Fibroblast of the conjunctiva (primary cell): ENCODE data around the gene ACP1.

Experiments used
- DNase-seq: peaks from one replicate; pipeline ENCODE4 v3.0.0-alpha.2; 2010; ENCODE audit warnings: low read depth

The ACP1 gene

DNA sequence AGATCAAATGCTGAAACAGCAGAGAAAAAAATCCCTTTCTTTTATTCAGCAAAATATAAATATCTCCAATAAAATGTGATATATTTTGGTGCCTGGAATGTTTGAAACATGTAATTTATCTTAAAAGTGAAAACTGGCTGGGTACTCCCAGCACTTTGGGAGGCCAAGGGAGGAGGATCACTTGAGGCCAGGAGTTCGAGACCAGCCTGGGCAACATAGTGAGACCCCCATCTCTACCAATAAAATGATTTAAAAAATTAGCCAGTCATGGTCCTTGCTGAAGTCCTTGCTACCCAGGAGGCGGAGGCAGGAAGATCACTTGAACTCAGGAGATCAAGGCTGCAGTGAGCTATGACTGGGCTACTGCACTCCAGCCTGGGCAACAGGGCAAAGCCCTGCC lies 9.6 kb upstream of the ACP1 start:
- no peak for DNase-seq

DNA sequence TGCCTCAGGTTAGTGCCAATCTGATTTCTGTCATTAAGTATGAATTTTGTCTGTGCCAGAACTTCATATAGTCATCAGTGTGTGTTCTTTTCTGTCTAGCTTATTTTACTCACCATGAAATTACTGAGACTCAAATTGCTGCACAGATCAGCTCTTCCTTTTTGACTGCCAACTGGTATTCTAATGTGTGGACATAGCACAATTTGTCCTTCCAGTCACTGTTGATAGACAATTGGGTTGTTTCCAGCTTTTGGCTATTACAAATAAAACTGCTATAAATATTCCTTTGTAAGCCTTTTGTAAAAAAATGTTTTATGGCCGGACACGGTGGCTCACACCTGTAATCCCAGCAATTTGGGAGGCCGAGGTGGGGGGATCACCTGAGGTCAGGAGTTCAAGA lies 8.7 kb upstream of the ACP1 start:
- no peak for DNase-seq

DNA sequence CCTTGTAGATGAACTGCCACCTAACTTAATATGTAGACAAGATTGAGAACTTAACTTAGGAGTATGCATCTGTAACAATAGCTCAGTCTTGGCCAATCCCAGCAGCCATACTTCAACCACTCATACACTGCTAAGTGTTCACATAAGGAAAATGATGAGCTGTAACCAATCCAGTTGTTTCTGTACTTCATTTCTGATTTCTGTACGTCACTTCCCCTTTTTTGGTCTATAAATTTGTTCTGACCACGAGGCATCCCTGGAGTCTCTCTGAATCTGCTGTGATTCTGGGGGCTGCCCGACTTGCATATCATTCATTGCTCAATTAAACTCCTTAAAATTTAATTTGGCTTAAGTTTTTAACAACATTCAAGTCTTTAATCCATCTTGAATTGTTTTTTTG lies 7.3 kb upstream of the ACP1 start:
- DNase-seq = no peak

DNA sequence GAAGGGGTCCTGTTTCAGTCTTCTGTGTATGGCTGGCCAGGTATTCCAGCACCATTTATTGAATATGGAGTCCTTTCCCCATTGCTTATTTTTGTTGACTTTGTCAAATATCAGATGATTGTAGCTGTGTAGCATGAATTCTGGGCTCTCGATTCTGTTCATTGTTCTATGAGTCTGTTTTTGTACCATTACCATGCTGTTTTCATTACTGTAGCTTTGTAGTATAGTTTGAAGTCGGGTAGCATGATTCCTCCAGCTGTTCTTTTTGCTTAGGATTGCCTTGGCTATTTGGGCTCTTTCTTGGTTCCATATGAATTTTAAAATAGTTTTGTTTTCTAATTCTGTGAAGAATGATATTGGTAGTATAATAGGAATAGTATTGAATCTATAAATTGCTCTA lies 6.9 kb upstream of the ACP1 start:
- DNase-seq = no peak

DNA sequence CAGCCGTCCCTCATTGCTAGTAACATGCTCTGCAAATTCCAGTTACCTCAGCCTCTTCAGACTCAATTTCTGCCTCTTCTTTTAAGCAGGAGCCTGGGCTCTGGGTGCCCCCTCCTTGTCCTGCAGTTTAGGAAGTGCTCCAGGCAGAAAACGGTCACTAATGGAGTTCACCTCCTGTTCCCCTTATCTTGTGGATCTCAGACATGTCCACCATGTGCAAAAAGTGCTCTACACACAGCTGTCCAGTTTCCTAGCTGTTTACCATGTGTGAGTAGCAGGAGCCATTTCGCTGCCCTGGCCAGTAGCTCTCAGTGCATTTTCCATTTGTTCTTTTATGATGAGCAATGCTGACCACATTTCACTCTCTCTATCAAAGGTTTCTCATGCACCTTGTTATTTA lies 5.8 kb upstream of the ACP1 start:
- no peak for DNase-seq

DNA sequence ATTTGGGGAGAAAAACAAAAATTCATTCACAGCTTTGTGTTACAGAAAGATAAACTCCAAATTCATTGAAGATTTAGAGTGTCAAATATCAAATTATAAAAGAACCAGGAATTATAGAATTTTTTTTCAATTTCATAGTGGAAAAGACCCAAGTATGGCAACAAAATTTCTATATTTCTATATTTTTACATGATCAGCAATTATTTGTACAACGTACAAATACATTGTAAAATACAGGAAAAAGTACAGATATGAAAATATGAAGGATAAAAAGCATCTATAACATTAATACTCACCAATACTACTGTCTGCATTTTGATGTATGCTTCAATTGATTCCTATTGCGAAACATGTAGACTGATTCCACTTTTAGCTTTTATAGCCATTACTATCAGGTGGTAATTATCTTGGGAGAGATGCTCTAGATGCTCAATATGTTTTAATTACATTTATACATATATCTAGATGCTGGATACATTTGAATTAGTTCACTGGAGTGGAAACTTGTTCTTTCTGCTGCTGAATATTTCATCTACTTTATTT lies 4.9 kb upstream of the ACP1 start:
- DNase-seq = no peak

DNA sequence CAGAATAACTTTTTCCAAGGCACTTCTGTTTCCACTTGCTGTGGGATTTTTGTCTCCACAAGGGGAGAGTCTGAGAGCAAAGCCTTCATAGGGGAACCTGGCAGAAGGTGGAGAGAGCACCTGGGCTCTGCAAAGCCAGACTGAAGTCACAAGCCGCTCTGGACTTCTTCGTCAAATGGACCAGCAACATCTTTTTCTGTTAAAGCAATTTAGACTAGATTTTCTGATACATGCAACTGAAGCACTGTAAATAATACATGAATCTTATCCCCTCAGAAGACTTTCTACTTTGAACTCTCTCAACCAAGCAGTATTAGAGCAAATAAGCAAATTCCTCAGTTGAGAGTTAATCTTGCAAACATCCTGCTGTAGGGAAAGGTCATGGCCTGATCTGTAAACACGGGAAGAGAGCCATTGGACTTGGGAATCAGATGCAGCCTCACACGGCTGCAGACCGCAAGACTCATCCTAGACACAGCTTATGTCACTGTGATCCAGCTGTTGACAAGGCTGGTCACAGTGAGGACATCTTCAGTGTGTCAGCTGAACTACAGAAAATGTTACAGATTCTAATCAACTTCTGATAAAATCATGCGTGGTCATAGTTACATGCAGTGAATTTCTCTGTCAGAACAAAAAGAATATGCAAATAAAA lies 4.1 kb upstream of the ACP1 start:
- DNase-seq = no peak

DNA sequence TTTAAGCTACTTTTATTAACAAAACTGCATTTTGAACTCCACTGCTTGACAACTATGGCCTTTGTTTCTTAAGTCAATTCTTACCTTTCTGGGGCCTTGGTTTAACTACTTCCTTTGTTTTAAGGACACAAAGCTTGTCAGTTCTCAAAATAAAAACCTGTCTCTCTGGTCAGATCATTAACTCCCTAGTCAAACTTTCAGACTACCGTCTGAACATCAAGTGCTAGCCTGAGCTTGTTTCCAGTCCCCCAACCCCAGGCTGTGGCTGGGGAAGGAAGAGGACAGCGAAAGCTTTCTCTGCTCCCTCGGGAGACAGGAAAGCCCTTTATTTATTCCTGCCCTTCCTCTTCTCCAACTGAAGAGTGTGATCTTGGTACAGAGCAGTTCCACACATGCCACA lies 2.6 kb upstream of the ACP1 start:
- DNase-seq = no peak

DNA sequence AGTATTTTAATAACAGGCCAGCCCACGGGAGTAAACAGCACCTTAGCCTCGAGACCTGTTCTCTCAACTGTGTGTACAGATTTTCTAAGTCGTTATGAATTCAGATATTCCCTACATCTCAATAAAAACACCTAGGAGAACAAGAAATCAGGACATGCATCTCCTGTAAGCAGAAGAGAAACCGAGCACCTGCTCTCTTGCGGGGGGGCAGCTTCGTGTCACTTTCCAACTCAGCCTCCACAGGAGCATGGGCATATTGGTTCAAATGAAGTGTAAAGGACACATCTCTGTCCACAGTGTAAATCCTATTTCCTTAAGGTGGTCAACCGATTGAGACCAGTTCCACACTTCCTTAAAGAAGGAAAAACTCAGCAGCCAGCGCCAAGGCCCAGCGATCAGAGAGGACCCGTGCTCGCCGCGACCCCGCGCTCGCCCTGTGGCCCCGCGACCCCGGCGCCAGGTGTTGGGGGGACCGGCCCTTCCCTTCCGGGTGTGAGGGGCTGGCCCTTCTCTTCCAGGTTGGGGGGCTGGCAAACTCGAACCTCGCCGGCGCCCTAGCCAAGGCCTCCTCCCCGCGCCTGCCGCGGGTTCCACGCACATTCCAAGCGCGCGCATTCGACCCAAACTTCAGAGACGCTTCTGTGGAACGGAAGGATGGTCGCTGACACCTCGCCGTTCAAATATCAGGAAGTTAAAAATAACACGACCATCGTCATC lies 1.6 kb upstream of the ACP1 start:
- no peak for DNase-seq

DNA sequence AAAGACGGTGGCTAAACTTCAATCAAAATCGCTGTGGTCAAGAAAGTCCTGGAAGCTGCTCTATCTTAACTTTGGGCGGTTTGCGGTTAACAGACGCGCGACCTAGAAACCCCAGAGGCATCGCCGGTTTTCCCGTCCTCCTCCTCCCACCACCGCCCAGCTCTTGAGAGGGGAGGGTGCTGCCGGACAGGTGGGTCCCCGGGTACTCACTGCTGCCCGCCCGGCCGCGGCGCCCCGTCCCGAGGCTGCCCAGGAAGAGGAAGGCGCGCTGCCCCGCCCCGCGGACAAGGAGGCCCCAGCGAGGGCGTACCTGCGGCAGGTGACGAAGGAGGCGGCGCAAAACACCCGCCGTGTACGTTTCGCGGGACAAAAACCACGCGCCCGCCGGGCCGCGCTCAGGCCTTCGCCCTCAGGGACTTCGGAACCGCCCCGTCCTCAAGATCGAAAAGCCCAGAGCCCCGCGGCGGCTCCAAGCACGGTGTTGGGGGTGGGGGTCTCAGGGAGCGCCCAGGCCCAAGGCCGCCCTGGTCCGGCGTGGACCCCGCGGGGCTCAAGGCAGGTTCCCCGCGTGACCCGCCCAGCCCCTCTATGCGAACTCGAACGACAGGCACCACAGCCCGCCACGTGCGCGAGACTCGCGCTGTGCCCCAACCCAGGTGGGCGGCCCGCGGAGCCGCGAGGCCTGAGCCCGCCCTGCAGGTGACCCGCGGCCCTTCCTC lies 814 bp upstream of the ACP1 start, which contains the start of gene SH3YL1:
Gene SH3YL1 (minus strand): TSS at position 259 of the 719 bp plus-strand sequence. CDS start 48 bp downstream, at position 211.
- DNase-seq = no peak

DNA sequence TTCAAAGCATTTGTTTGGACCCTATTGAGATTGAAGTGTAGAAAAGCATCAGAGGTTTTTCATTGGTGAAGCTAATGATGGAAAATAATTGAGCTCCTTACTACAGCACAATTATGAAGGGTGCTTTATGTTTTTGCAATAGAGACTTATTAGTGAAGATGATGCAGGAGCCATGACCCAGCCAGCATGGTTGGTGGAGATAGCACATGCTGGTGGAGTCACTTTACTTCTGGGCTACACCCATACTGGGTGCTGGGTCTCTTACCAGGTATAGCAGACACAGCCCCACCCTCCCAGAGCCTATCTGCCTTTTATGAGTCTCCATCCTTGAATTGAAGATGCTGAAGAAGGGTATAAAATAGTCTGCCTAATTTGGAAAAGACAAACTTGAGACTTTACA lies 3.6 kb downstream of the ACP1 start:
- DNase-seq = no peak

DNA sequence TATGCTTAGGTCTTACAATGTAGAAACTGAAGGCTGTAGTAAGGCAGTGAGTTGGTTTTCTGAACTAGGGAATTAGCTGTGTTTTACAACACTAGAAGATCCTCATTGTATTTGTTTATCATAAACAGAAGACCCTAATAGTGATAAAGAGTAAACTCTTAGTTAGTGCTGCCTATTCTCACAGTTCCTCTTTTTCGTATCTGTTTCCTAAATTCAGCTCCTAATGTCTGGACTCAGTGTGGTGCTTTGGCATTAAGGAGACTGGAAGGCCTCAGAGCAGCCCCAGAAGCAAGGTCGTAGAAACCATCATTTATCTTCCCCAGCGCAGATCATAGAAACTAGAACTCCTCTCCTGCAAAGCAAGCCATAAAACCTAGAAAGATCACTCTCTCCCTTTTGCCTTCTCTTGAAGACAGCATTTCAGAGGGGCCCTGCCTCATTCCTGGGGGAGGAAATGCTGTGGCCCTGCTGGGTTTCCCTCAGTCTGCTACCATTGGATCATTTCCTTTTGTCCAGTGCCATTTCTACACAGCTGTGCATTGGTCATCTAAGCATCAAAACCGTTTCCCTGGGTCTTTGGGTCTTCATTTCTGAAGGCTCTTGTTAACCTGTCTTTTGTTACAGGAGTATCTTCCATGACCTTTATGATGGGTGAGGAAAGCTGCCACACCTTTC lies 4.7 kb downstream of the ACP1 start:
- no peak for DNase-seq

DNA sequence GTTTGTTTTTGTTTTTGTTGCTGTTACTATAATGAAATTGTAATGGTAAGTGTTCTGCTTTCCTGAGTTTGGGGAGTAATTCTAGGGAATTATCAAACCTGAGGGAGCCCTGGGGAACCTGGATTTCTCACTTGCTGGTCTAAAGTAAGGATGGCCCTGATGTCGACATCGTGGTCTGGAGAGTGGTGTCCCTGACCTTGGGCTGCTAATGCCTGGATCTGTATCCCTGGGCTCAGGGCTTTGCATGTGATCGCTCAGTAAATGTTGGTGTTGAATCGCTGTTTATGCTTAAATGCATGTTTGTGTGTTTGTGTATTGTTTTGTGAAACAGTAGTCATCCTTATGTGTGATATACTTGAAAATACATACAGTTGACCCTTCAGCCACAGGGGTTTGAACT lies 6.1 kb downstream of the ACP1 start:
- DNase-seq = no peak

DNA sequence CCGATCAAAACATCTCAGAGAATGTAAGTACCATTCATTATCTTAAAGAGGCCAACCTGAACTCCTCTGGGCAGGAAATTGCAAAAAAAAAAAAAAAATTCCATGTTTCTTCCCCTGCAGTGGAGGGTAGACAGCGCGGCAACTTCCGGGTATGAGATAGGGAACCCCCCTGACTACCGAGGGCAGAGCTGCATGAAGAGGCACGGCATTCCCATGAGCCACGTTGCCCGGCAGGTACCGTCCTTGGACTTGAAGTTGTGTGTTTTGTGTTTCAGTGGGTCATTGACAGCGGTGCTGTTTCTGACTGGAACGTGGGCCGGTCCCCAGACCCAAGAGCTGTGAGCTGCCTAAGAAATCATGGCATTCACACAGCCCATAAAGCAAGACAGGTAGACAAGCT lies 7.2 kb downstream of the ACP1 start:
- DNase-seq = no peak

DNA sequence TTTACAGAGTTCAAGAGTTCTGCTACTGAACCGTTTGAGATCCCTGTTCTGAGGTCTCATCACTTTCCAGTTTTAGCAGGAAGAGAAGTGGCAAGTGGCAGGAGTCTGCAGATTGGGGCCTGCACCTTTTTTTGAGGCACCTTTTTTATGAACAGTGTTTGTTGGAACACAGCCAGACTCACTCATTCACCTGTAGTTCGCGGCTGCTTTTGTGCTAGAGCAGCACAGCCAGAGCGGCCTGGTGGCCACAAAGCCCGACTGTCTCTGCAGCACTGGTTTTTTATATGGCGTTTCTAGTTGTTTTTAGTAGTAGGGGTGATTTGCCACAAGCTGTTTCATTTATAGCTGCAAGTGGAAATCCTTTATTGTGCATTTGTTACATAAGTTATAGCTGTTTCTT lies 8.6 kb downstream of the ACP1 start:
- DNase-seq = no peak

DNA sequence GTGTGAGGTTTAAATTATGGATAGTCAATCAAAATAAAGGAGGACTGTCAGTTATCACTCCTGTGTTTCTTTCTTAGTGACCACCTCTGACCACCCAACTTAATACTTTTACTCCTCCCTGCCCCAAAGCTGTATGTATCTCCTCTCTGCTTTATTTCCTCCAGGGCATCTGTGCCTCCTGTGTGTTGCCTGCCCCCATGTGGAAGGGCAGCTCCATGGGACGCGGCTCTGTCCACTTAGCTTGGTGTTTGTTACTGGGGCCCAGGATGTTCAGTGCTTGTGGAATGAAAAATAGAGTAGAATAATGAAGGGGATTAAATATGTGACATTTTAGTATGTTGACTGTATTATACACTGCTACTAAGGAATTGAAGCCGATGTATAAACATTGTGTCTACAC lies 9.8 kb downstream of the ACP1 start:
- DNase-seq = no peak

DNA sequence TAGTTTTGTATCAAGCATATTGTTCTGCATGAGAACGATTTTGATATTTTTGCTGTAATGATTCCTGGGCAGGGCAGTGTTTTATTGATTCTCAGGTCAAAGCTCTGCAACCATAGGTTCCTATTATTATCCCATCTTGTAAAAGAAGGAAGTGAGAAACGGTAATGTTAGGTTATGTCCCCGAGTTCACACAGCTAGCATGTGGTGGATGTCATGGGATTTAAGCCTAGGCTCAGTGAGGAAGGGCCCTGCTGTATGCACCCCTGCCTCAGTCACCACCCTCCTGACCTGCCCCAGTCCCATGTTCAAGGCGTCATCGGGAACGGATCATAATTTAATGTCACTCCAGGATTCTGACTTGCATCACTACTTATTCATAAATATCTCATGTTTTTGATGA lies 10.7 kb downstream of the ACP1 start:
- DNase-seq = no peak

DNA sequence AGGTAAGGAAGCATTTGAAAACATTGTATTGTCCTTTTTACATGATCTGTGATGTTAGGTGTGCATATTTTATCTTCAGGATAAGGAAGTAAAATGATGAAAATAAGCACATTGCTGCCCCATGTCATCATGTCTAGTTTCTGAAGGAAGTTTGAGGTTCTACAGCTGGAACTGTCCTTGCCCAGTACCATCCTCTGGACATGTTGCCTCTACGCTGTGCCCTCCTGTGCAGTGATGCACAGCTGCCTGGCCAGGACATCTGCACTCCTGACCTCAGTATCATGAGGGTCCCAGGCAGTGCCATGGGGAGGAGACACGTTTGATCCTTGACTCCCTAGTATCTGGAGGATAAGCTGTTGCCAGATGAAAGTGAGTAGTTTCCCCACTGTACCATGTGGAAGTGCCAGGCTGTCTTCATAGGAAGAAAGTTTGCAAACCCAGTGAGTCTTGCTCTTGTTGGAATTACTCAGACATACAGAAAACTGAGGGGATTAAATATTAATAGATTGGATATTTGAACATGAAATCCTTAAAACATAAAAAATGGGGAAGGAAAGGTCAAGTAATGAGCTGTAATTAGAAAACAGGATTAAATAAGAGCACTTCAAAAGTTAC lies 13.7 kb downstream of the ACP1 start:
- DNase-seq = no peak

DNA sequence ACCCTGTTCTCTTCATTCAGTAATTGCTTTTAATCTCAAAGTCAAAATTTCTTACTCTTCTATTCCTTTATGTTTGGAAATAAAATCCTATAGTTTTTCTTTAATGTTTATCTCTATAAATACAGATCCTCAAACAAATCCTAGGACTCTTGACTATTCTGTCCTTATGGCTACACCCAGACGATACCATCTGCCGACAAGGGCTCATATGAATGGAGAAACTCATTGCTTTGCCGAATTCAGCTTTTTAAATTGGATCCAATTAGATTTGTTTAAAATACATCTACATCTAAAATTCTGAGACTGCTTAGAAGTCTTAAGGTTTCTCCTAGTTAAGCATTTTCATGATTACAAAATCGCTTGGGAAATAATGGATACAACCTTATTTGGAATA lies 14.2 kb downstream of the ACP1 start:
- DNase-seq = no peak

DNA sequence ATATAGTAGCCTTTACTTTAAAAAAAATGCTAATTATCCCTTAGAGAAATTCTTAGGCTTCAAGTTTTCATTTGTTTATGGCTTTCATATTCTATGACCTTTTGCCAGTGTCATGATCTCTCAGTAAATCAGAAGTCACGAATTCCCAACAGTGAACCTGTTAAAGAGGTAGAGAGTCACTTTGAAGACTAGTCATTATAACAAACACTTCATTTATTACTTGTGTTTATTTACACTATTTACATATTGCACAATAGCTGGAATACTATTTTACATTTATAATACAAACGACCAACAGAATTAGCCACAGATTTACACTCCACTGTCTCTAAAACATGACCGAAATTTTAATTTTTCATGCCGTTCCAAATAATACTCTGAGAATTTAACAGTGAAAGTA lies 14.6 kb downstream of the ACP1 start:
- DNase-seq = no peak

DNA sequence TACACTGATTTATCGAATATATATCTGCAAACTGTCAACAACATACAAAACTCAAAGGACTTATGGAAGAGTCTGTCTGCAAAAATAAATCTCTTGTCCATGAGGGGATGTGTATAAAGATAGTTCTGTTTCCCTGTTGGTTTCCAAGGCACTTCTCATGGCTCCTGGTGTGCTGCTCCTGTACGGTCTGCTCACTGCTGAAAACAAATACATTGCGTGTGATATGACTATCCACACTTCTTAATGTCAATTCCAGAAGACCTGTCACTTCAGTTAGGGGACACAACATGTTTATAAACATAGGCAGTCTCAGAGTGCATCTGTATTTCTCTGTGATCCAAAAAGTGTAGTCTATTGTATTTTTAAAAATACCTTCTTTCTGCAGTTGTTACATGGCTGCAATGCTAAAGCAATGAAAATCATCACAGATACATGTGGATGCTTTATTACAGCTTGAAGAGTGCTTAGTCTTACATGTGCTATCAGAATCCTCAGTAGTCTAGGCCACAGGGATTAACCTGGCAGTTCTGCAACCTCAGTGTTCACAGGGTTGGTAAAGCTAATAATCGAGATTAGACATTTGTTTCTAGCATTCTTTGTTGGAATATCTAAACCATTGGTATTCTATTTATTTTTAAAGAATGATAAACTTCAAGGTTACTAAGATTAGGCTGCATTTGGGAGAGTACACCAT lies 15.4 kb downstream of the ACP1 start:
- DNase-seq = no peak
